COLO668 (cell line): Measurements from ENCODE around the gene MBD2.
A peak's percentile ranks its signal among the peaks of the same experiment; 100 is the strongest.
"Not testable (repeated sequence)": the region's sequence is repeated elsewhere in the genome, so short reads cannot be mapped to it uniquely, and the experiment has no call there.

Source experiments
- DNase-seq: peaks from one replicate; lab custom pipeline; 2025; ENCODE audit not compliant: unreplicated experiment; lab: John Stamatoyannopoulos, UW

The MBD2 gene

GRCh38 chr18:54238173-54238936 lies 13.9 kb upstream of the MBD2 start:
- DNase-seq, result no peak

- no peak for DNase-seq
Measured at GRCh38 chr18:54235871-54236270, 11.4 kb upstream of the MBD2 start.

- no peak for DNase-seq
Measured at GRCh38 chr18:54233747-54234146, 9.3 kb upstream of the MBD2 start.

- no peak for DNase-seq
Measured at GRCh38 chr18:54233228-54233625, 8.8 kb upstream of the MBD2 start.

GRCh38 chr18:54232485-54233227 lies 8.2 kb upstream of the MBD2 start:
- no peak for DNase-seq

- no peak for DNase-seq
Measured at GRCh38 chr18:54229421-54230059, 5.1 kb upstream of the MBD2 start.

- DNase-seq, result no peak
Measured at GRCh38 chr18:54228364-54228763, 3.9 kb upstream of the MBD2 start.

GRCh38 chr18:54223568-54224241 lies 764 bp downstream of the MBD2 start:
- DNase-seq, result peak; percentile 62

- DNase-seq, result peak; percentile 36
Measured at GRCh38 chr18:54222922-54223567, 1.4 kb downstream of the MBD2 start.

- no peak for DNase-seq
Measured at GRCh38 chr18:54220406-54220805, 4.1 kb downstream of the MBD2 start.

- DNase-seq, result not testable (repeated sequence)
Measured at GRCh38 chr18:54218803-54219202, 5.7 kb downstream of the MBD2 start.

- DNase-seq, result no peak
Measured at GRCh38 chr18:54218299-54218698, 6.2 kb downstream of the MBD2 start.

- DNase-seq, result no peak
Measured at GRCh38 chr18:54217624-54218023, 6.8 kb downstream of the MBD2 start.

- DNase-seq, result no peak
Measured at GRCh38 chr18:54215069-54215468, 9.4 kb downstream of the MBD2 start.

GRCh38 chr18:54210463-54210862 lies 14.0 kb downstream of the MBD2 start:
- no peak for DNase-seq

GRCh38 chr18:54209471-54210180 lies 14.8 kb downstream of the MBD2 start:
- DNase-seq, result no peak

- DNase-seq, result no peak
Measured at GRCh38 chr18:54206447-54206846, 18.0 kb downstream of the MBD2 start.

GRCh38 chr18:54205959-54206358 lies 18.5 kb downstream of the MBD2 start:
- no peak for DNase-seq

GRCh38 chr18:54205448-54205847 lies 19.0 kb downstream of the MBD2 start:
- not testable (repeated sequence) for DNase-seq

GRCh38 chr18:54204883-54205282 lies 19.6 kb downstream of the MBD2 start:
- no peak for DNase-seq
